CD4-positive, CD25-positive, alpha-beta regulatory T cell (primary cell): Measurements from ENCODE around the gene CCDC154. TPM values are rescaled to one million over a fixed set of nuclear protein-coding genes. Genes with fewer than 3 reads are reported as not detected.

Source experiments
- ATAC-seq, 2 donors: fragments of 150-1000 bp; cut with Tn5 transposase; one replicate each; pipeline ENCODE4 v1.10.0; 2021; ENCODE audit warnings: low read depth in 2 of 2, moderate number of reproducible peaks in 2 of 2, moderate library complexity in 1 of 2
- DNase-seq, 3 donors: peaks; one replicate each; pipeline versions ENCODE4 v3.0.0 to v3.0.0-alpha.2; 2012 to 2022; ENCODE audit warnings: mixed read lengths in 1 of 3
- H3K27ac ChIP-seq: one replicate; pipeline ENCODE4 v1.7.0; 2013; ENCODE audit warnings: mild to moderate bottlenecking, low read length; ENCODE audit not compliant: insufficient read depth, poor library complexity, severe bottlenecking
- H3K27me3 ChIP-seq: one replicate; pipeline ENCODE4 v1.7.0; 2013; ENCODE audit warnings: low read length; ENCODE audit not compliant: control insufficient read depth, insufficient read depth
- H3K36me3 ChIP-seq: one replicate; pipeline ENCODE4 v1.7.0; 2013; ENCODE audit warnings: mild to moderate bottlenecking, low read length, moderate library complexity; ENCODE audit not compliant: control insufficient read depth, insufficient read depth
- H3K4me1 ChIP-seq: 2 replicates; pipeline ENCODE4 v1.7.0; 2013; ENCODE audit warnings: mild to moderate bottlenecking, low read length; ENCODE audit not compliant: insufficient read depth, control insufficient read depth, poor library complexity, severe bottlenecking
- H3K4me3 ChIP-seq: one replicate; pipeline ENCODE4 v1.7.0; 2013; ENCODE audit warnings: low read depth, mild to moderate bottlenecking, low read length, moderate library complexity
- H3K9me3 ChIP-seq, 2 experiments: 1 replicate in 1 of 2; 2 replicates in 1 of 2; pipeline ENCODE4 v1.7.0; 2013; ENCODE audit warnings: low read length in 2 of 2, mild to moderate bottlenecking in 1 of 2, moderate library complexity in 1 of 2; ENCODE audit not compliant: control insufficient read depth in 2 of 2
- H3K27ac Mint-ChIP-seq, 3 donors: one replicate each; pipeline ENCODE4 v1.8.0; 2020 to 2022; ENCODE audit warnings: mild to moderate bottlenecking in 3 of 3, mixed read lengths in 3 of 3, moderate library complexity in 2 of 3
- H3K27me3 Mint-ChIP-seq: one replicate; pipeline ENCODE4 v1.8.0; 2022; ENCODE audit warnings: mild to moderate bottlenecking, mixed read lengths
- H3K36me3 Mint-ChIP-seq: one replicate; pipeline ENCODE4 v1.8.0; 2020; ENCODE audit warnings: mixed read lengths
- H3K4me1 Mint-ChIP-seq, 4 donors: one replicate each; pipeline ENCODE4 v1.8.0; 2020 to 2022; ENCODE audit warnings: mixed read lengths in 4 of 4, mild to moderate bottlenecking in 1 of 4
- H3K4me3 Mint-ChIP-seq, 4 donors: one replicate each; pipeline ENCODE4 v1.8.0; 2020 to 2022; ENCODE audit warnings: mild to moderate bottlenecking in 4 of 4, mixed read lengths in 4 of 4, moderate library complexity in 3 of 4
- H3K9me3 Mint-ChIP-seq, 7 donors: one replicate each; pipeline ENCODE4 v1.8.0; 2020 to 2022; ENCODE audit warnings: mixed read lengths in 7 of 7, mild to moderate bottlenecking in 3 of 7, moderate library complexity in 2 of 7
- polyA plus RNA-seq, 4 donors: library from polyadenylated mRNA; unstranded; fragments of 300-500 nt; fragmentation: Illumina TruSeq; gene quantifications; one replicate each; pipeline ENCODE4 v1.2.3, GENCODE V29; 2021
- total RNA-seq: library from RNA; stranded (reverse); gene quantifications from one replicate; pipeline ENCODE4 v1.2.3, GENCODE V29; 2022

The CCDC154 gene
- total and polyA plus RNA-seq, 5 donors from 2014 or later = 2.6 TPM; not detected in 4

- Mint-ChIP-seq H3K27me3 (peaks cover 8% of the 10 kb centered on the region), H3K36me3 (peaks cover 3% of the 10 kb centered on the region), H3K4me1 (peaks cover 0 to 26% (median 12%) of the 10 kb centered on the region in 4 donors), H3K9me3 (peaks cover 0 to 1% (median 0%) of the 10 kb centered on the region in 7 donors), H3K27ac (no peak overlapping the region), H3K4me3 (peak overlapping the region in 3 of 4 donors; percentile 22 to 47 (median 43))
- H3K4me3 ChIP-seq = no peak overlapping the region
- H3K9me3 ChIP-seq = no peaks in the 10 kb centered on the region
- no peaks in the 10 kb centered on the region for H3K27me3 ChIP-seq
- ATAC-seq (no peak), DNase-seq (no peak)
- H3K4me1 ChIP-seq = peaks cover 20% of the 10 kb centered on the region
- no peak overlapping the region for H3K27ac ChIP-seq
- H3K36me3 ChIP-seq = no peaks in the 10 kb centered on the region
Observed at GRCh38 chr16:1477033-1477432, 32.7 kb upstream of the CCDC154 start.

- H3K4me3 Mint-ChIP-seq = peak overlapping the region; percentile 66 to 88 (median 84)
- H3K9me3 Mint-ChIP-seq = peaks cover 0 to 1% (median 0%) of the 10 kb centered on the region in 7 donors
- DNase-seq = no peak
- H3K27ac ChIP-seq = peak overlapping the region; percentile 89
- peak overlapping the region; percentile 84 to 89 (median 86) for H3K27ac Mint-ChIP-seq
- H3K4me1 Mint-ChIP-seq = peaks cover 0 to 40% (median 16%) of the 10 kb centered on the region in 4 donors
- no peaks in the 10 kb centered on the region for H3K9me3 ChIP-seq
- no peak for ATAC-seq
- H3K4me1 ChIP-seq = peaks cover 20% of the 10 kb centered on the region
- no peaks in the 10 kb centered on the region for H3K27me3 Mint-ChIP-seq
- H3K36me3 Mint-ChIP-seq = peaks cover 3% of the 10 kb centered on the region
- no peaks in the 10 kb centered on the region for H3K36me3 ChIP-seq
- no peaks in the 10 kb centered on the region for H3K27me3 ChIP-seq
- H3K4me3 ChIP-seq = peak overlapping the region; percentile 55
Observed at GRCh38 chr16:1475552-1476114, 31.3 kb upstream of the CCDC154 start.

GRCh38 chr16:1474796-1475551 lies 30.6 kb upstream of the CCDC154 start, which contains the start of gene CLCN7:
CLCN7 (minus strand) TSS chr16:1475028; CDS start chr16:1474974, 54 bp downstream.
- Histone ChIP-seq H3K27me3 (no peaks in the 10 kb centered on the region), H3K27ac (peak within 1 kb of the TSS; percentile 89), H3K4me1 (peaks cover 20% of the 10 kb centered on the region), H3K36me3 (no peaks in the 10 kb centered on the region), H3K9me3 (no peaks in the 10 kb centered on the region), H3K4me3 (peak within 1 kb of the TSS; percentile 79)
- Mint-ChIP-seq H3K4me3 (peak within 1 kb of the TSS; percentile 84 to 90 (median 86)), H3K27me3 (no peaks in the 10 kb centered on the region), H3K36me3 (peaks cover 3% of the 10 kb centered on the region), H3K4me1 (peaks cover 0 to 44% (median 16%) of the 10 kb centered on the region in 4 donors), H3K9me3 (peaks cover 0 to 1% (median 0%) of the 10 kb centered on the region in 7 donors), H3K27ac (peak within 1 kb of the TSS; percentile 84 to 89 (median 86))
- DNase-seq (peak; percentile 82 to 92 (median 86)), ATAC-seq (peak; percentile 88 to 92)

- ATAC-seq = peak; percentile 2 to 4
- H3K36me3 ChIP-seq = no peaks in the 10 kb centered on the region
- peak overlapping the region; percentile 89 for H3K27ac ChIP-seq
Observed at GRCh38 chr16:1474082-1474795, 29.9 kb upstream of the CCDC154 start.

GRCh38 chr16:1472974-1473373 lies 28.6 kb upstream of the CCDC154 start:
- H3K4me3 ChIP-seq = no peak overlapping the region
- no peaks in the 10 kb centered on the region for H3K36me3 ChIP-seq
- ATAC-seq (no peak), DNase-seq (no peak)
- H3K27ac ChIP-seq = no peak overlapping the region
- peak overlapping the region; percentile 47 to 90 (median 86) for H3K4me3 Mint-ChIP-seq
- H3K9me3 ChIP-seq = no peaks in the 10 kb centered on the region
- peak overlapping the region in 2 of 3 donors; percentile 17 to 76 for H3K27ac Mint-ChIP-seq
- peaks cover 3% of the 10 kb centered on the region for H3K36me3 Mint-ChIP-seq
- H3K4me1 ChIP-seq = peaks cover 20% of the 10 kb centered on the region
- peaks cover 0 to 53% (median 20%) of the 10 kb centered on the region in 4 donors for H3K4me1 Mint-ChIP-seq
- no peaks in the 10 kb centered on the region for H3K27me3 ChIP-seq
- H3K9me3 Mint-ChIP-seq = peaks cover 0 to 1% (median 0%) of the 10 kb centered on the region in 7 donors
- no peaks in the 10 kb centered on the region for H3K27me3 Mint-ChIP-seq

More at GRCh38 chr16:1474082-1474795, 29.9 kb upstream of the CCDC154 start:
- Mint-ChIP-seq H3K9me3 (peaks cover 0 to 1% (median 0%) of the 10 kb centered on the region in 7 donors), H3K36me3 (peaks cover 3% of the 10 kb centered on the region), H3K27me3 (no peaks in the 10 kb centered on the region), H3K4me3 (peak overlapping the region; percentile 80 to 90 (median 84)), H3K4me1 (peaks cover 0 to 50% (median 20%) of the 10 kb centered on the region in 4 donors), H3K27ac (peak overlapping the region in 2 of 3 donors; percentile 11 to 20)
- peaks cover 20% of the 10 kb centered on the region for H3K4me1 ChIP-seq
- H3K4me3 ChIP-seq = peak overlapping the region; percentile 79
- H3K27me3 ChIP-seq = no peaks in the 10 kb centered on the region
- DNase-seq = no peak
- H3K9me3 ChIP-seq = no peaks in the 10 kb centered on the region

GRCh38 chr16:1471569-1472194 lies 27.3 kb upstream of the CCDC154 start:
- Mint-ChIP-seq H3K27ac (peak overlapping the region in 1 of 3 donors; percentile 71), H3K27me3 (no peaks in the 10 kb centered on the region), H3K36me3 (peaks cover 3% of the 10 kb centered on the region), H3K4me1 (peaks cover 0 to 60% (median 20%) of the 10 kb centered on the region in 4 donors), H3K9me3 (no peaks in the 10 kb centered on the region), H3K4me3 (peak overlapping the region in 2 of 4 donors; percentile 36 to 63)
- Histone ChIP-seq H3K9me3 (no peaks in the 10 kb centered on the region), H3K27me3 (no peaks in the 10 kb centered on the region), H3K4me3 (no peak overlapping the region), H3K36me3 (no peaks in the 10 kb centered on the region), H3K27ac (no peak overlapping the region), H3K4me1 (peaks cover 20% of the 10 kb centered on the region)
- ATAC-seq (no peak), DNase-seq (no peak)
